ENCODE measurements around the gene ARHGDIG.

Gene ARHGDIG

GRCh38 chr16:307691-308312 is 27.4 kb downstream of the ARHGDIG start:
- H3K4me3 ChIP-seq (ENCODE audit: low read depth, low read length) = no peak overlapping the region
- no peak for TF ChIP-seq CTCF (IDR thresholded peaks at IDR 0.05; ENCODE audit: insufficient read depth, low read depth, low read length, missing control alignments)
- no peak for DNase-seq (ENCODE audit: low read depth)

- H3K4me3 ChIP-seq (ENCODE audit: low read depth, low read length) = no peak overlapping the region
- TF ChIP-seq CTCF (IDR thresholded peaks at IDR 0.05; ENCODE audit: insufficient read depth, low read depth, low read length, missing control alignments) = no peak
- DNase-seq (ENCODE audit: low read depth) = peak; percentile 30
These were observed 29.1 kb downstream of the ARHGDIG start for GRCh38 chr16:309476-309875.

- no peak for DNase-seq (ENCODE audit: low read depth)
- TF ChIP-seq CTCF (IDR thresholded peaks at IDR 0.05; ENCODE audit: insufficient read depth, low read depth, low read length, missing control alignments) = no peak
- H3K4me3 ChIP-seq (ENCODE audit: low read depth, low read length) = no peak overlapping the region
These were observed 31.3 kb downstream of the ARHGDIG start for GRCh38 chr16:311725-312124.

GRCh38 chr16:314351-314750 is 34.0 kb downstream of the ARHGDIG start:
- H3K4me3 ChIP-seq (ENCODE audit: low read depth, low read length) = no peak overlapping the region
- DNase-seq (ENCODE audit: low read depth) = no peak
- TF ChIP-seq CTCF (IDR thresholded peaks at IDR 0.05; ENCODE audit: insufficient read depth, low read depth, low read length, missing control alignments) = no peak

- no peak overlapping the region for H3K4me3 ChIP-seq (ENCODE audit: low read depth, low read length)
- no peak for DNase-seq (ENCODE audit: low read depth)
- TF ChIP-seq CTCF (IDR thresholded peaks at IDR 0.05; ENCODE audit: insufficient read depth, low read depth, low read length, missing control alignments) = no peak
These were observed 34.5 kb downstream of the ARHGDIG start for GRCh38 chr16:314795-315299.

- no peak overlapping the region for H3K4me3 ChIP-seq (ENCODE audit: low read depth, low read length)
- TF ChIP-seq CTCF (IDR thresholded peaks at IDR 0.05; ENCODE audit: insufficient read depth, low read depth, low read length, missing control alignments) = no peak
- DNase-seq (ENCODE audit: low read depth) = no peak
These were observed 36.5 kb downstream of the ARHGDIG start for GRCh38 chr16:316741-317464.

Data from GM12865 (cell line).